Chondrocyte (in vitro differentiated cells): ENCODE measurements around the gene SYNE1. TPM values are rescaled to one million over a fixed set of nuclear protein-coding genes. Genes with fewer than 3 reads are reported as not detected.
"Not testable (repeated sequence)": the region's sequence is repeated elsewhere in the genome, so short reads cannot be mapped to it uniquely, and the experiment has no call there.

Experiments used
- DNase-seq: peaks from one replicate; pipeline ENCODE4 v3.0.0; 2021; ENCODE audit warnings: mixed read lengths, low spot score
- H3K27ac Mint-ChIP-seq: one replicate; pipeline ENCODE4 v1.8.0; 2021; ENCODE audit warnings: mild to moderate bottlenecking, moderate library complexity, mixed read lengths; ENCODE audit not compliant: unreplicated experiment
- H3K27me3 Mint-ChIP-seq: 2 replicates; pipeline ENCODE4 v1.8.0; 2021; ENCODE audit warnings: low read depth, mixed read lengths
- H3K36me3 Mint-ChIP-seq: 2 replicates; pipeline ENCODE4 v1.8.0; 2021; ENCODE audit warnings: low read depth, mixed read lengths
- H3K4me1 Mint-ChIP-seq: 2 replicates; pipeline ENCODE4 v1.8.0; 2021; ENCODE audit warnings: low read depth, mild to moderate bottlenecking, mixed read lengths
- H3K4me3 Mint-ChIP-seq: one replicate; pipeline ENCODE4 v1.8.0; 2021; ENCODE audit warnings: mild to moderate bottlenecking, moderate library complexity, mixed read lengths; ENCODE audit not compliant: unreplicated experiment
- H3K9me3 Mint-ChIP-seq: 2 replicates; pipeline ENCODE4 v1.8.0; 2021; ENCODE audit warnings: low read depth, mixed read lengths
- total RNA-seq: library from RNA; stranded (reverse); gene quantifications from 3 replicates; pipeline ENCODE4 v1.2.1, GENCODE V29; 2021
- TF ChIP-seq, protein P1 (sequence below): fragments of 200-600 bp; sonication (generic); IDR thresholded peaks from 2 replicates; pipeline ENCODE4 v1.5.0; 2021; ENCODE audit warnings: antibody characterized with exemption, mild to moderate bottlenecking, moderate library complexity

Gene SYNE1
- total RNA-seq, 1 donor from 2014 or later: 151 TPM

DNA sequence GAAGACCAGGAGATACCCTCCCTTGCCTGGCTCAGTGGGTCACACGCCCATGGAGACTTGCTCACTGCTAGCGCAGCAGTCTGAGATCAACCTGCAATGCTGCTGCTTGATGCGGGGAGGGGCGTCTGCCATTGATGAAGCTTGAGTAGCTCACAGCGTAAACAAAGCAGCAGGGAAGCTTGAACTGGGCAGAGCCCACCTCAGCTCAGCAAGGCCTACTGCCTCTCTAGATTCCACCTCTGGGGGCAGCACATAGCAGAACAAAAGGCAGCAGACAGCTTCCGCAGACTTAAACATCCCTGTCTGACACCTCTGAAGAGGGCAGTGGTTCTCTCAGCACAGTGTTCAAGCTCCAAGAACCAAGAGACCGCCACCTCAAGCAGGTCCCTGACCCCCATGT is 558.4 kb downstream of the SYNE1 start:
- peaks cover 24% of the 10 kb centered on the region for H3K9me3 Mint-ChIP-seq
- H3K4me1 Mint-ChIP-seq: no peaks in the 10 kb centered on the region
- TF ChIP-seq, protein P1, sequence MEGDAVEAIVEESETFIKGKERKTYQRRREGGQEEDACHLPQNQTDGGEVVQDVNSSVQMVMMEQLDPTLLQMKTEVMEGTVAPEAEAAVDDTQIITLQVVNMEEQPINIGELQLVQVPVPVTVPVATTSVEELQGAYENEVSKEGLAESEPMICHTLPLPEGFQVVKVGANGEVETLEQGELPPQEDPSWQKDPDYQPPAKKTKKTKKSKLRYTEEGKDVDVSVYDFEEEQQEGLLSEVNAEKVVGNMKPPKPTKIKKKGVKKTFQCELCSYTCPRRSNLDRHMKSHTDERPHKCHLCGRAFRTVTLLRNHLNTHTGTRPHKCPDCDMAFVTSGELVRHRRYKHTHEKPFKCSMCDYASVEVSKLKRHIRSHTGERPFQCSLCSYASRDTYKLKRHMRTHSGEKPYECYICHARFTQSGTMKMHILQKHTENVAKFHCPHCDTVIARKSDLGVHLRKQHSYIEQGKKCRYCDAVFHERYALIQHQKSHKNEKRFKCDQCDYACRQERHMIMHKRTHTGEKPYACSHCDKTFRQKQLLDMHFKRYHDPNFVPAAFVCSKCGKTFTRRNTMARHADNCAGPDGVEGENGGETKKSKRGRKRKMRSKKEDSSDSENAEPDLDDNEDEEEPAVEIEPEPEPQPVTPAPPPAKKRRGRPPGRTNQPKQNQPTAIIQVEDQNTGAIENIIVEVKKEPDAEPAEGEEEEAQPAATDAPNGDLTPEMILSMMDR: no peak
- H3K27ac Mint-ChIP-seq: no peak overlapping the region
- DNase-seq: no peak
- H3K27me3 Mint-ChIP-seq: peaks cover 18% of the 10 kb centered on the region
- H3K4me3 Mint-ChIP-seq: no peak overlapping the region
- peaks cover 8% of the 10 kb centered on the region for H3K36me3 Mint-ChIP-seq

DNA sequence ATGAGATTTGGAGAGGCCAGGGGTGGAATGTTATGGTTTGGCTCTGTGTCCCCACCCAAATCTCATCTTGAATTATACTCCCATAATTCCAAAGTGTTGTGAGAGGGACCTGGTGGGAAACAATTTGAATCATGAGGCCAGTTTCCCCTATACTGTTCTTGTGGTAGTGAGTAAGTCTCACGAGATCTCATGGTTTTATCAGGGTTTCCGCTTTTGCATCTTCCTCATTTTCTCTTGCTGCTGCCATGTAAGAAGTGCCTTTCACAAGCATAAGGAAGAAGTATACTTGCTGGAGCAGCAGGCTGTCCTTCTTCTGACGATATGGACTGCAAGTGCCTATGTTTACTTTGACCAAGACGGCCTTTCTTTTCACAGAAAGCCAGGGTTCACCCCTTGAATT is 559.2 kb downstream of the SYNE1 start:
- H3K9me3 Mint-ChIP-seq: peaks cover 23% of the 10 kb centered on the region
- peaks cover 18% of the 10 kb centered on the region for H3K27me3 Mint-ChIP-seq
- H3K4me3 Mint-ChIP-seq: no peak overlapping the region
- no peaks in the 10 kb centered on the region for H3K4me1 Mint-ChIP-seq
- no peak overlapping the region for H3K27ac Mint-ChIP-seq
- TF ChIP-seq, protein P1: no peak
- peaks cover 8% of the 10 kb centered on the region for H3K36me3 Mint-ChIP-seq
- DNase-seq: no peak

DNA sequence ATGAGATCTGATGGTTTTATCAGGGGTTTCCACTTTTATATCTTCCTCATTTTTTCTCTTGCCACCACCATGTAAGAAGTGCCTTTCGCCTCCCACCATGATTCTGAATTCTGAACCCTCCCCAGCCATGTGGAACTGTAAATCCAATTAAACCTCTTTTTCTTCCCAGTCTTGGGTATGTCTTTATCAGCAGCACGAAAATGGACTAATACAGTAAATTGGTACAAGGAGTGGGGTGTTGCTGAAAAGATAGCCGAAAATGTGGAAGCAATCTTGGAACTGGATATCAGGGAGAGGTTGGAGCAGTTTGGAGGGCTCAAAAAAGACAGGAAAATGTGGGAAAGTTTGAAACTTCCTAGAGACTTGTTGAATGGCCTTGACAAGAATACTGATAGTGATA is 560.9 kb downstream of the SYNE1 start:
- H3K27me3 Mint-ChIP-seq, DNase-seq, H3K4me3 Mint-ChIP-seq, H3K36me3 Mint-ChIP-seq, H3K27ac Mint-ChIP-seq, H3K4me1 Mint-ChIP-seq: not testable (repeated sequence)
- H3K9me3 Mint-ChIP-seq: peaks cover 21% of the 10 kb centered on the region

DNA sequence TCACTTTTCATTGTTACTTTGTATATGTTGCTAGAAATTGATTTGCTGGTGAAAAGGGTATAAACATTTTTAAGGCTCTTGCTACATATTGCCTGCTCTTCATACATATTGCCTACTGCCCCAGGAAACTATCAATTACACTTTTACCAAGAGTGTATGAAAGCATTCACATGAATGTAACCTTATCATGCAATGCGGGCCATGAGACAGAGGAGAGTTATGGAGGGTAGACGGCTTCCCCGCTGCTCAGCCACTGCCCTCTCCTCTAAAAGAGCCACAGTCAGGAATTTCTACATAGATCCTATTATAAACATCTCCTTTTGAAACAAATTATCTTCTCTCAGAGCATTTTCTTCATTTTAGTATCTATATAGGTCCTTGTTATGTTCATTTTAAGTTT is 565.3 kb downstream of the SYNE1 start:
- TF ChIP-seq, protein P1: no peak
- Mint-ChIP-seq H3K4me3 (no peak overlapping the region), H3K9me3 (peaks cover 17% of the 10 kb centered on the region), H3K4me1 (no peaks in the 10 kb centered on the region), H3K27me3 (peaks cover 8% of the 10 kb centered on the region), H3K36me3 (peaks cover 6% of the 10 kb centered on the region), H3K27ac (no peak overlapping the region)
- DNase-seq: no peak

Other genes with a start within 250 kb of the SYNE1 start
- gene MYCT1, start 60.5 kb upstream of the SYNE1 start, total RNA-seq: not detected in 3 replicates
- gene VIP, start 113.4 kb upstream of the SYNE1 start, total RNA-seq: not detected in 3 replicates